Measurements from ENCODE around the gene BLCAP. TPM values are rescaled to one million over a fixed set of nuclear protein-coding genes. Genes with fewer than 3 reads are reported as not detected.

The BLCAP gene
- total RNA-seq, 3 donors from 2014 or later: 62.9 to 81.8 (median 63.2) TPM

GRCh38 chr20:37518606-37519507 lies 8.8 kb downstream of the BLCAP start:
- Histone ChIP-seq H3K36me3 (peaks cover 3% of the 10 kb centered on the region), H3K27ac (peak overlapping the region in 1 of 2 donors; percentile 77), H3K4me3 (peak overlapping the region in 1 of 3 donors; percentile 47), H3K27me3 (no peaks in the 10 kb centered on the region), H3K4me1 (peaks cover 0 to 2% of the 10 kb centered on the region in 2 donors), H3K9me3 (no peaks in the 10 kb centered on the region)
- TF ChIP-seq POLR2A (IDR thresholded peaks at IDR 0.05) (no peak), POLR2AphosphoS5 (IDR thresholded peaks at IDR 0.05) (no peak), CTCF (IDR thresholded peaks at IDR 0.05) (no peak)
- DNase-seq (ENCODE audit: low spot score in 2 of 2): no peak
- intact Hi-C loops (cut with DNase I; ENCODE audit: low total_unique reads): loop anchor here (10.0 kb wide), 1 partner anchor 114 kb away; no protein-coding TSS in a partner anchor

GRCh38 chr20:37518059-37518458 lies 9.6 kb downstream of the BLCAP start:
- no peak for DNase-seq (ENCODE audit: low spot score in 2 of 2)
- Histone ChIP-seq H3K4me3 (no peak overlapping the region), H3K4me1 (no peaks in the 10 kb centered on the region), H3K36me3 (peaks cover 3% of the 10 kb centered on the region), H3K27me3 (no peaks in the 10 kb centered on the region), H3K27ac (no peak overlapping the region), H3K9me3 (no peaks in the 10 kb centered on the region)
- intact Hi-C loops (cut with DNase I; ENCODE audit: low total_unique reads): loop anchor here (10.0 kb wide), 1 partner anchor 113 kb away; no protein-coding TSS in a partner anchor
- no peak for TF ChIP-seq POLR2AphosphoS5 (IDR thresholded peaks at IDR 0.05)
- TF ChIP-seq POLR2A (IDR thresholded peaks at IDR 0.05): no peak
- TF ChIP-seq CTCF (IDR thresholded peaks at IDR 0.05): no peak

- H3K36me3 ChIP-seq: peaks cover 3% of the 10 kb centered on the region
- intact Hi-C loops (cut with DNase I; ENCODE audit: low total_unique reads): loop anchor here (10.0 kb wide), 1 partner anchor 112 kb away; no protein-coding TSS in a partner anchor
Measured at GRCh38 chr20:37516811-37517750, 10.6 kb downstream of the BLCAP start.

GRCh38 chr20:37515876-37516275 lies 11.8 kb downstream of the BLCAP start:
- Histone ChIP-seq H3K9me3 (no peaks in the 10 kb centered on the region), H3K4me1 (no peaks in the 10 kb centered on the region), H3K4me3 (no peak overlapping the region), H3K27ac (no peak overlapping the region), H3K27me3 (no peaks in the 10 kb centered on the region), H3K36me3 (peaks cover 3% of the 10 kb centered on the region)
- no peak for TF ChIP-seq CTCF (IDR thresholded peaks at IDR 0.05)
- no peak for TF ChIP-seq POLR2AphosphoS5 (IDR thresholded peaks at IDR 0.05)
- no peak for TF ChIP-seq POLR2A (IDR thresholded peaks at IDR 0.05)
- DNase-seq (ENCODE audit: low spot score in 2 of 2): no peak
- intact Hi-C loops (cut with DNase I; ENCODE audit: low total_unique reads): loop anchor here (10.0 kb wide), 1 partner anchor 111 kb away; no protein-coding TSS in a partner anchor

More at GRCh38 chr20:37516811-37517750, 10.6 kb downstream of the BLCAP start:
- no peak for DNase-seq (ENCODE audit: low spot score in 2 of 2)
- no peaks in the 10 kb centered on the region for H3K9me3 ChIP-seq
- no peaks in the 10 kb centered on the region for H3K27me3 ChIP-seq
- H3K4me1 ChIP-seq: no peaks in the 10 kb centered on the region
- H3K27ac ChIP-seq: no peak overlapping the region
- TF ChIP-seq CTCF (IDR thresholded peaks at IDR 0.05) (no peak), POLR2A (IDR thresholded peaks at IDR 0.05) (no peak), POLR2AphosphoS5 (IDR thresholded peaks at IDR 0.05) (no peak)
- no peak overlapping the region for H3K4me3 ChIP-seq

Data from breast epithelium (tissue), 4 donors.